ENCODE data around the gene CTXND2. TPM values are rescaled to one million over a fixed set of nuclear protein-coding genes. Genes with fewer than 3 reads are reported as not detected.
"Not testable (repeated sequence)": the region's sequence is repeated elsewhere in the genome, so short reads cannot be mapped to it uniquely, and the experiment has no call there.

Gene CTXND2
- total and polyA plus RNA-seq, 7 donors: not detected

GRCh38 chr1:150843474-150843873, 43.5 kb upstream of the CTXND2 start:
- TF ChIP-seq, protein P1, sequence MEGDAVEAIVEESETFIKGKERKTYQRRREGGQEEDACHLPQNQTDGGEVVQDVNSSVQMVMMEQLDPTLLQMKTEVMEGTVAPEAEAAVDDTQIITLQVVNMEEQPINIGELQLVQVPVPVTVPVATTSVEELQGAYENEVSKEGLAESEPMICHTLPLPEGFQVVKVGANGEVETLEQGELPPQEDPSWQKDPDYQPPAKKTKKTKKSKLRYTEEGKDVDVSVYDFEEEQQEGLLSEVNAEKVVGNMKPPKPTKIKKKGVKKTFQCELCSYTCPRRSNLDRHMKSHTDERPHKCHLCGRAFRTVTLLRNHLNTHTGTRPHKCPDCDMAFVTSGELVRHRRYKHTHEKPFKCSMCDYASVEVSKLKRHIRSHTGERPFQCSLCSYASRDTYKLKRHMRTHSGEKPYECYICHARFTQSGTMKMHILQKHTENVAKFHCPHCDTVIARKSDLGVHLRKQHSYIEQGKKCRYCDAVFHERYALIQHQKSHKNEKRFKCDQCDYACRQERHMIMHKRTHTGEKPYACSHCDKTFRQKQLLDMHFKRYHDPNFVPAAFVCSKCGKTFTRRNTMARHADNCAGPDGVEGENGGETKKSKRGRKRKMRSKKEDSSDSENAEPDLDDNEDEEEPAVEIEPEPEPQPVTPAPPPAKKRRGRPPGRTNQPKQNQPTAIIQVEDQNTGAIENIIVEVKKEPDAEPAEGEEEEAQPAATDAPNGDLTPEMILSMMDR (IDR thresholded peaks at IDR 0.05): no peak
- WGBS, 3 donors: 89 to 96% (median 96%) methylated on average over 2 of the region's 2 CpGs
- ATAC-seq: no peak
- DNase-seq: no peak
- Histone ChIP-seq H3K27ac (no peak overlapping the region), H3K4me3 (no peak overlapping the region), H3K27me3 (ENCODE audit: insufficient read depth in 3 of 3, low read length in 2 of 3) (no peaks in the 10 kb centered on the region), H3K9me3 (no peaks in the 10 kb centered on the region), H3K4me1 (peaks cover 16% of the 10 kb centered on the region), H3K36me3 (ENCODE audit: insufficient read depth in 1 of 2, low read depth in 1 of 2) (peaks cover 2 to 48% of the 10 kb centered on the region in 2 donors)
- intact Hi-C loops (cut with DNase I): no loop called here

DNA sequence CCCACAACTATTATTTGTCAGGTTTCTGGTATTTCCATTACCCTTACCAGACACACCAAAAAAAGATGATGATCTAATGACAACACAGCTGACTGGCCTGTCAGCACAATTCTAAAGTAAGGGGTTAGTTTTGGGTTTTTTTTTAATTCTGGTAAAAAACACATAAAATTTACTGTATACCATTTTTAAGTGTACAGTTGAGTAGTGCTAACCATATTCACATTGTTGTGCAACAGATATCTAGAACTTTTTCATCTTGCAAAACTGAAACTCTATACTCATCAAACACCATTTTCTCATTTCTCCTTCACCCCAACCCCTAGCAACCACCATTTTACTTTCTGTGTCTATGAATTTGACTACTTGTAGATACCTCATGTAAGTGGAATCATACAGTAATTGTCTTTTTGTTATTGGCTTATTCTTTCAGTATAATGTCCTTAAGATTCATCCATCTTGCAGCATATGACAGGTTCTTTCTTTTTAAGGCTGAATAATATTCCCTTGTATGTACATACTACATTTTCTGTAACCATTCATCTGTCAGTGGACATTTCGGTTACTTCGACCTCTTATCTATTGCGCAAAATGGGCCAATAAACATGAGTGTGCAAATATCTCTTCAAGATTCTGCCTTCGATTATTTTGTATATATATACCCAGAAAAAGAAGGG, 40.3 kb upstream of the CTXND2 start:
- peaks cover 4 to 39% of the 10 kb centered on the region in 2 donors for H3K36me3 ChIP-seq (ENCODE audit: insufficient read depth in 1 of 2, low read depth in 1 of 2)
- H3K4me3 ChIP-seq: no peak overlapping the region
- H3K4me1 ChIP-seq: peaks cover 15% of the 10 kb centered on the region
- TF ChIP-seq, protein P1 (IDR thresholded peaks at IDR 0.05): no peak
- H3K27me3 ChIP-seq (ENCODE audit: insufficient read depth in 3 of 3, low read length in 2 of 3): no peaks in the 10 kb centered on the region
- intact Hi-C loops (cut with DNase I): loop anchor here in 1 of 2 donors (5.0 kb wide), 1 partner anchor 76 kb away; no protein-coding TSS in a partner anchor
- H3K27ac ChIP-seq: no peak overlapping the region
- whole genome bisulfite sequencing, 3 donors: 97 to 98% (median 98%) methylated on average over 4 of the region's 4 CpGs
- DNase-seq (no peak), ATAC-seq (peak in 1 of 4 donors; percentile 42)
- no peaks in the 10 kb centered on the region for H3K9me3 ChIP-seq

- H3K36me3 ChIP-seq (ENCODE audit: insufficient read depth in 1 of 2, low read depth in 1 of 2): peaks cover 4 to 59% of the 10 kb centered on the region in 2 donors
- H3K4me3 ChIP-seq; H3K27ac ChIP-seq; ATAC-seq; H3K27me3 ChIP-seq (ENCODE audit: insufficient read depth in 3 of 3, low read length in 2 of 3); H3K4me1 ChIP-seq; DNase-seq; H3K9me3 ChIP-seq: not testable (repeated sequence)
- intact Hi-C loops (cut with DNase I): loop anchor here in 1 of 2 donors (10.0 kb wide), 1 partner anchor 46 kb away; the partner anchor contains the start of gene CTSK
- WGBS, 3 donors: 97 to 99% (median 97%) methylated on average over 38 to 46 of the region's 49 CpGs
These were observed 36.1 kb upstream of the CTXND2 start for GRCh38 chr1:150850801-150851362.

DNA sequence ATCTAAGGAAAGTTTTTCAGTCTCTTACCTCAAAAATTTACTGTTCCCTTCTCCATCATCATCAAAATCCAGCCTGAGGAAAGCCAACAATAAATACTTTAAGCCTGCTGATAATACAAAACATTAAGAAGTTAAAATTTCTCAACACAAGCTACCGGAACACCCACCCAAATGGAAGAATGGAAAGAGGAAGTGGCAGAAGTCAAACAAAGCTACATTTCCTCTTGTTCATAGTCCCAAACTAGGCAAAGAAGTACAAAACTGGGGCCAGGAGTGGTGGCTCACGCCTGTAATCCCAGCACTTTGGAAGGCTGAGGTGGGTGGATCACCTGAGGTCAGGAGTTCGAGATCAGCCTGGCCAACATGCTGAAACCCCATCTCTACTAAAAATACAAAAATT, 34.2 kb upstream of the CTXND2 start:
- WGBS, 3 donors: 87 to 99% (median 92%) methylated on average over 3 of the region's 3 CpGs
- H3K9me3 ChIP-seq; DNase-seq; ATAC-seq; H3K27ac ChIP-seq; H3K4me3 ChIP-seq; H3K27me3 ChIP-seq (ENCODE audit: insufficient read depth in 3 of 3, low read length in 2 of 3); H3K4me1 ChIP-seq: not testable (repeated sequence)
- intact Hi-C loops (cut with DNase I): loop anchor here in 1 of 2 donors (10.0 kb wide), 1 partner anchor 48 kb away; the partner anchor contains the start of gene CTSK
- H3K36me3 ChIP-seq (ENCODE audit: insufficient read depth in 1 of 2, low read depth in 1 of 2): peaks cover 4 to 73% of the 10 kb centered on the region in 2 donors

DNA sequence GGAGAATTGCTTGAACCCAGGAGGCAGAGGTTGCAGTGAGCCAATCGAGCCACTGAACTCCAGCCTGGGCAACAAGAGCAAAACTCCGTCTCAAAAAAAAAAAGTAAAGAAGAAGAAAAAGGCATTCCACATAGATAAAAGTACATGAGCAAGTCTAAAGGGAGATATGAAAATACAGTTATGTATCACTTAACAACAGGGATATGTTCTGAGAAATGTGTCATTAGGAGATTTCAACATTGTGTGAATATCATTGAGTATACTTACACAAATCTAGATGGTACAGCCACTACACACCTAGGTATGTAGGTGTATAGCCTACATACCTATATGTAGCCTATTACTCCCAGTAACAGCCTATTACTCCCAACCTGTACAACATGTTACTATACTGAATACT, 23.2 kb upstream of the CTXND2 start:
- H3K27me3 ChIP-seq (ENCODE audit: insufficient read depth in 3 of 3, low read length in 2 of 3): no peaks in the 10 kb centered on the region
- TF ChIP-seq, protein P1 (IDR thresholded peaks at IDR 0.05): no peak
- ATAC-seq (no peak), DNase-seq (no peak)
- H3K27ac ChIP-seq: no peak overlapping the region
- intact Hi-C loops (cut with DNase I): no loop called here
- H3K4me3 ChIP-seq: no peak overlapping the region
- no peaks in the 10 kb centered on the region for H3K4me1 ChIP-seq
- WGBS, 3 donors: 86 to 92% (median 89%) methylated on average over 2 of the region's 2 CpGs
- H3K9me3 ChIP-seq: no peaks in the 10 kb centered on the region
- H3K36me3 ChIP-seq (ENCODE audit: insufficient read depth in 1 of 2, low read depth in 1 of 2): peaks cover 0 to 17% of the 10 kb centered on the region in 2 donors

GRCh38 chr1:150864200-150864599, 22.7 kb upstream of the CTXND2 start:
- ATAC-seq; H3K4me1 ChIP-seq; H3K4me3 ChIP-seq; DNase-seq; H3K27ac ChIP-seq; H3K9me3 ChIP-seq; intact Hi-C loops (cut with DNase I); H3K27me3 ChIP-seq (ENCODE audit: insufficient read depth in 3 of 3, low read length in 2 of 3): not testable (repeated sequence)
- WGBS, 3 donors: 85 to 89% (median 88%) methylated on average over 3 of the region's 3 CpGs
- H3K36me3 ChIP-seq (ENCODE audit: insufficient read depth in 1 of 2, low read depth in 1 of 2): peaks cover 0 to 22% of the 10 kb centered on the region in 2 donors

All from psoas muscle (tissue), 8 donors.